NCI-H187 (cell line): ENCODE results near the gene ZGPAT.

ENCODE experiments used
- DNase-seq, 2 experiments: peaks; one replicate each; lab custom pipeline; 2025; lab: John Stamatoyannopoulos, UW

The ZGPAT gene

GRCh38 chr20:63734111-63734945 lies 26.5 kb downstream of the ZGPAT start:
- DNase-seq = no peak

GRCh38 chr20:63734946-63735858 lies 27.4 kb downstream of the ZGPAT start:
- no peak for DNase-seq

- DNase-seq = no peak
Measured at GRCh38 chr20:63735859-63736718, 28.2 kb downstream of the ZGPAT start, which contains the start of gene LIME1. LIME1 (plus strand) TSS chr20:63736664; CDS start chr20:63737550, 886 bp downstream.

- DNase-seq = no peak
Measured at GRCh38 chr20:63736893-63737694, 29.3 kb downstream of the ZGPAT start.

GRCh38 chr20:63737695-63737944 lies 29.8 kb downstream of the ZGPAT start:
- DNase-seq = no peak

GRCh38 chr20:63737945-63738686 lies 30.3 kb downstream of the ZGPAT start:
- DNase-seq = no peak

GRCh38 chr20:63738687-63739129 lies 30.9 kb downstream of the ZGPAT start:
- DNase-seq = no peak

- DNase-seq = peak; percentile 32 to 74
Measured at GRCh38 chr20:63739130-63740069, 31.6 kb downstream of the ZGPAT start, which contains the start of gene SLC2A4RG. SLC2A4RG (plus strand) TSS chr20:63739776; CDS start chr20:63739913, 137 bp downstream.

GRCh38 chr20:63740070-63740626 lies 32.3 kb downstream of the ZGPAT start:
- DNase-seq = peak in 1 of 2 experiments; percentile 22

GRCh38 chr20:63740627-63741353 lies 33.0 kb downstream of the ZGPAT start:
- peak; percentile 78 for DNase-seq

GRCh38 chr20:63741354-63741675 lies 33.5 kb downstream of the ZGPAT start:
- DNase-seq = no peak

- DNase-seq = no peak
Measured at GRCh38 chr20:63741676-63742380, 34.0 kb downstream of the ZGPAT start.

GRCh38 chr20:63742381-63743024 lies 34.7 kb downstream of the ZGPAT start:
- no peak for DNase-seq

- DNase-seq = no peak
Measured at GRCh38 chr20:63743210-63743970, 35.6 kb downstream of the ZGPAT start.

GRCh38 chr20:63744158-63744557 lies 36.3 kb downstream of the ZGPAT start:
- no peak for DNase-seq
